Suprapubic skin (tissue), 4 donors: ENCODE data around the gene DOC2B. TPM values are rescaled to one million over a fixed set of nuclear protein-coding genes. Genes with fewer than 3 reads are reported as not detected.
"Not testable (repeated sequence)": the region's sequence is repeated elsewhere in the genome, so short reads cannot be mapped to it uniquely, and the experiment has no call there.

Source experiments
- DNase-seq, 2 donors: peaks; one replicate each; pipeline ENCODE4 v3.0.0-alpha.2; 2019; ENCODE audit warnings: low spot score in 2 of 2
- H3K27ac ChIP-seq: fragments of 200-600 bp; sonication (generic); one replicate; pipeline ENCODE4 v1.5.1; 2019
- H3K27me3 ChIP-seq: fragments of 200-600 bp; sonication (generic); one replicate; pipeline ENCODE4 v1.5.1; 2019
- H3K36me3 ChIP-seq: fragments of 200-600 bp; sonication (generic); one replicate; pipeline ENCODE4 v1.5.1; 2019
- H3K4me1 ChIP-seq: fragments of 200-600 bp; sonication (generic); one replicate; pipeline ENCODE4 v1.5.1; 2019
- H3K4me3 ChIP-seq: fragments of 200-600 bp; sonication (generic); one replicate; pipeline ENCODE4 v1.5.1; 2019; ENCODE audit warnings: mild to moderate bottlenecking
- H3K9me3 ChIP-seq: fragments of 200-600 bp; sonication (generic); one replicate; pipeline ENCODE4 v1.5.1; 2019
- CTCF ChIP-seq, 2 donors: fragments of 200-600 bp in 1 of 2; fragments of 450-650 bp in 1 of 2; sonication (generic) in 1 of 2; IDR thresholded peaks; one replicate each; pipeline ENCODE4 v1.5.1; 2016 to 2019; ENCODE audit warnings: antibody characterized with exemption in 2 of 2, mild to moderate bottlenecking in 1 of 2, moderate library complexity in 1 of 2
- EP300 ChIP-seq: sonication (generic); formaldehyde crosslinking; IDR thresholded peaks from one replicate; pipeline ENCODE4 v1.6.1; 2017; ENCODE audit warnings: antibody characterized with exemption
- POLR2A ChIP-seq, 2 donors: fragments of 450-650 bp; IDR thresholded peaks; one replicate each; pipeline ENCODE4 v1.6.1; 2017; ENCODE audit warnings: antibody characterized with exemption in 2 of 2, mild to moderate bottlenecking in 2 of 2, moderate library complexity in 2 of 2
- POLR2AphosphoS5 ChIP-seq, 3 donors: sonication (generic); formaldehyde crosslinking; IDR thresholded peaks; one replicate each; pipeline ENCODE4 v1.6.1; 2017; ENCODE audit warnings: antibody characterized with exemption in 3 of 3
- WGBS: methylation state at CpG from one replicate; pipeline ENCODE4 v1.1.5; 2018; 5-methylcytosine and 5-hydroxymethylcytosine counted together
- total RNA-seq, 4 donors: library from RNA; depleted of rRNA; stranded (reverse); fragments of >200 nt; gene quantifications; one replicate each; pipeline ENCODE4 v1.1.0, GENCODE V29; 2016

Gene DOC2B
- total RNA-seq, 4 donors from 2014 or later: 1.8 to 19.4 (median 6.1) TPM

- Histone ChIP-seq H3K27me3 (peaks cover 21% of the 10 kb centered on the region), H3K27ac (no peak overlapping the region)
- WGBS: 47% methylated on average over 5 of the region's 10 CpGs
Observed at GRCh38 chr17:200586-200985, 19.1 kb upstream of the DOC2B start.

GRCh38 chr17:199806-200545 lies 18.5 kb upstream of the DOC2B start:
- peaks cover 21% of the 10 kb centered on the region for H3K27me3 ChIP-seq
- no peak overlapping the region for H3K4me3 ChIP-seq
- 20% methylated on average over 14 of the region's 14 CpGs for WGBS
- H3K4me1 ChIP-seq: no peaks in the 10 kb centered on the region
- no peaks in the 10 kb centered on the region for H3K9me3 ChIP-seq
- no peaks in the 10 kb centered on the region for H3K36me3 ChIP-seq
- DNase-seq: no peak
- H3K27ac ChIP-seq: no peak overlapping the region
- no peak for TF ChIP-seq POLR2AphosphoS5 (IDR thresholded peaks at IDR 0.05)
- TF ChIP-seq EP300: no peak
- no peak for TF ChIP-seq POLR2A (IDR thresholded peaks at IDR 0.05)
- TF ChIP-seq CTCF (IDR thresholded peaks at IDR 0.05): no peak

More at GRCh38 chr17:200586-200985, 19.1 kb upstream of the DOC2B start:
- no peak for DNase-seq
- H3K9me3 ChIP-seq: no peaks in the 10 kb centered on the region
- no peaks in the 10 kb centered on the region for H3K36me3 ChIP-seq
- TF ChIP-seq POLR2AphosphoS5 (IDR thresholded peaks at IDR 0.05): no peak
- no peak for TF ChIP-seq CTCF (IDR thresholded peaks at IDR 0.05)
- no peak for TF ChIP-seq EP300
- no peak for TF ChIP-seq POLR2A (IDR thresholded peaks at IDR 0.05)
- peaks cover 2% of the 10 kb centered on the region for H3K4me1 ChIP-seq
- no peak overlapping the region for H3K4me3 ChIP-seq

DNA sequence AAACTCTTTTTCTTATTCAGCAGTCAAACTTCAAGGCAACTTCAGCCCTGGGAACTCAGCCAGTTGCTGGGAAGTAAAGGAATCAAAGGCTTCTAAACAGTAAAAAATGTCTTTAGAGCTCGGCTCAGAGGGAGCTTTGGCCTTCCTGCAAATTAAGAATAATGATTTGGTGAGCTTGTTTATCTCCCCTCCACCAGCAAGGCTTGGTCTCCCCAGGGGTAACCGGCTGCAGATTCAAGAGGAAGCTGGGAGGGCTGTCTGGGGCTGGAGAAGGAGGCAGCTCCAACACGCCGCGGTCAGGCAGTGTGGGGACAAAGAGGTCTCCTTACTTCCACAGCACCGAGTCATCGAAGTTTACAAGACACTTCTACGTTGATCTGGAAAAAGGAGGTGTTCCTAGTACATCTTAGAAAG lies 17.7 kb upstream of the DOC2B start:
- Histone ChIP-seq H3K4me3 (no peak overlapping the region), H3K9me3 (no peaks in the 10 kb centered on the region), H3K27ac (no peak overlapping the region), H3K36me3 (no peaks in the 10 kb centered on the region), H3K27me3 (peaks cover 28% of the 10 kb centered on the region), H3K4me1 (no peaks in the 10 kb centered on the region)
- no peak for DNase-seq
- 18% methylated on average over 8 of the region's 8 CpGs for WGBS
- no peak for TF ChIP-seq EP300
- no peak for TF ChIP-seq POLR2A (IDR thresholded peaks at IDR 0.05)
- no peak for TF ChIP-seq CTCF (IDR thresholded peaks at IDR 0.05)
- TF ChIP-seq POLR2AphosphoS5 (IDR thresholded peaks at IDR 0.05): no peak

- DNase-seq: not testable (repeated sequence)
- 96% methylated on average over 15 of the region's 15 CpGs for WGBS
- H3K27me3 ChIP-seq: peaks cover 31% of the 10 kb centered on the region
Observed at GRCh38 chr17:198225-198624, 16.8 kb upstream of the DOC2B start.

DNA sequence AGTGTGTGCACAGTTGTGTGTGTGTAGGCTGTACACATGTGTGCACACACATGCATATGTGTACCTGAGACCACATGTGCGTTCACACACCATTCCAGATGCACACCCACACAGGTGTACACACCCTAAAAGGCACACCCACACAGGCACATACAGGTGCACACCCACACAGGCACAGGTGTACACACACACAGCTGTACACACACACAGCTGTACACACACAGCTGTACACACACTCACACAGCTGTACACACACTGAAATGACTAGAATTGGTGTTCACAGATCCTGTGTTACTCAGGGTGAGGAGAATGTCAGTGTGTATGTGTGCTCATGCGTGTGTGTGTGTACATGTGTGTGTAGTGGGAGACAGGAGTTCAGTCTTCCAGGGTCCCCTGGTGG lies 15.9 kb upstream of the DOC2B start:
- H3K4me1 ChIP-seq: no peaks in the 10 kb centered on the region
- no peak for TF ChIP-seq EP300
- no peak for TF ChIP-seq POLR2AphosphoS5 (IDR thresholded peaks at IDR 0.05)
- no peak for TF ChIP-seq POLR2A (IDR thresholded peaks at IDR 0.05)
- TF ChIP-seq CTCF (IDR thresholded peaks at IDR 0.05): no peak
- no peaks in the 10 kb centered on the region for H3K36me3 ChIP-seq
- no peak overlapping the region for H3K27ac ChIP-seq
- no peaks in the 10 kb centered on the region for H3K9me3 ChIP-seq
- peaks cover 31% of the 10 kb centered on the region for H3K27me3 ChIP-seq
- no peak overlapping the region for H3K4me3 ChIP-seq
- WGBS: 85% methylated on average over 2 of the region's 2 CpGs
- no peak for DNase-seq

More at GRCh38 chr17:198225-198624, 16.8 kb upstream of the DOC2B start:
- not testable (repeated sequence) for H3K27ac ChIP-seq, H3K9me3 ChIP-seq, H3K4me1 ChIP-seq, H3K36me3 ChIP-seq, H3K4me3 ChIP-seq
